Testis (tissue), 2 donors: ENCODE measurements around the gene TAF11L14.
"Not testable (repeated sequence)": the region's sequence is repeated elsewhere in the genome, so short reads cannot be mapped to it uniquely, and the experiment has no call there.

Experiments
- CTCF ChIP-seq, 3 experiments: fragments of 450-650 bp in 2 of 3; fragments of 200-600 bp in 1 of 3; sonication (generic) in 1 of 3; IDR thresholded peaks; one replicate each; pipeline ENCODE4 v1.5.1; 2016 to 2019; ENCODE audit warnings: antibody characterized with exemption in 3 of 3, mild to moderate bottlenecking in 2 of 3, moderate library complexity in 1 of 3
- POLR2A ChIP-seq: fragments of 450-650 bp; IDR thresholded peaks from one replicate; pipeline ENCODE4 v1.6.1; 2017; ENCODE audit warnings: antibody characterized with exemption, mild to moderate bottlenecking, moderate library complexity

- TF ChIP-seq CTCF (IDR thresholded peaks at IDR 0.05); POLR2A: not testable (repeated sequence)
Observed at GRCh38 chr5:17590860-17591259, 43.4 kb upstream of the TAF11L14 start, which contains the start of gene TAF11L8.
